Neuronal stem cell (in vitro differentiated cells): ENCODE results near the gene PDCD7.

Experiments used
- DNase-seq: peaks from one replicate; pipeline ENCODE4 v3.0.0-alpha.2; 2013; ENCODE audit warnings: low spot score
- H2AFZ ChIP-seq: one replicate; pipeline ENCODE4 v1.6.1; 2013; ENCODE audit warnings: mild to moderate bottlenecking, low read length, inconsistent platforms
- H2AK5ac ChIP-seq: 2 replicates; pipeline ENCODE4 v1.6.1; 2013; ENCODE audit warnings: low read depth, mild to moderate bottlenecking, inconsistent platforms, low read length, moderate library complexity, mixed read lengths
- H2BK120ac ChIP-seq: 2 replicates; pipeline ENCODE4 v1.6.1; 2013; ENCODE audit warnings: low read depth, mild to moderate bottlenecking, inconsistent platforms, low read length, moderate library complexity, mixed read lengths
- H2BK12ac ChIP-seq: one replicate; pipeline ENCODE4 v1.6.1; 2013; ENCODE audit warnings: low read length, inconsistent platforms
- H2BK15ac ChIP-seq: 2 replicates; pipeline ENCODE4 v1.6.1; 2013; ENCODE audit warnings: mild to moderate bottlenecking, low read length, inconsistent platforms, mixed read lengths
- H2BK5ac ChIP-seq: one replicate; pipeline ENCODE4 v1.6.1; 2013; ENCODE audit warnings: inconsistent platforms, mild to moderate bottlenecking, low read length, moderate library complexity
- H3K14ac ChIP-seq: one replicate; pipeline ENCODE4 v1.6.1; 2013; ENCODE audit warnings: low read length, inconsistent platforms
- H3K18ac ChIP-seq: 2 replicates; pipeline ENCODE4 v1.6.1; 2013; ENCODE audit warnings: low read length, inconsistent platforms
- H3K23ac ChIP-seq: 2 replicates; pipeline ENCODE4 v1.6.1; 2013; ENCODE audit warnings: low read depth, mild to moderate bottlenecking, mixed read lengths, low read length, inconsistent platforms; ENCODE audit not compliant: poor library complexity
- H3K27ac ChIP-seq: replicated peaks from 3 replicates; pipeline ENCODE4 v1.5.1; 2013; ENCODE audit warnings: low read length, inconsistent platforms
- H3K27me3 ChIP-seq, 3 experiments: 2 replicates each; pipeline ENCODE4 v1.6.1; 2013; ENCODE audit warnings: low read length in 3 of 3, mild to moderate bottlenecking in 2 of 3, inconsistent platforms in 1 of 3, low read depth in 1 of 3, mixed read lengths in 1 of 3, moderate library complexity in 1 of 3; ENCODE audit not compliant: control insufficient read depth in 3 of 3, insufficient read depth in 3 of 3
- H3K36me3 ChIP-seq, 2 donors: replicated peaks in 1 of 2; 2 replicates each; pipeline ENCODE4 v1.6.1; 2013; ENCODE audit warnings: low read length in 2 of 2; ENCODE audit not compliant: control insufficient read depth in 2 of 2, insufficient read depth in 2 of 2
- H3K4ac ChIP-seq: 2 replicates; pipeline ENCODE4 v1.6.1; 2013; ENCODE audit warnings: inconsistent platforms, mild to moderate bottlenecking, low read length, moderate library complexity
- H3K4me1 ChIP-seq, 2 donors: 1 replicate in 1 of 2; 2 replicates in 1 of 2; pipeline ENCODE4 v1.6.1; 2013; ENCODE audit warnings: low read length in 2 of 2, low read depth in 1 of 2; ENCODE audit not compliant: control insufficient read depth in 2 of 2, insufficient read depth in 1 of 2
- H3K4me2 ChIP-seq: one replicate; pipeline ENCODE4 v1.6.1; 2013; ENCODE audit warnings: mild to moderate bottlenecking, low read length, inconsistent platforms; ENCODE audit not compliant: insufficient read depth, poor library complexity, severe bottlenecking
- H3K4me3 ChIP-seq, 2 donors: 2 replicates each; pipeline ENCODE4 v1.5.1; 2013; ENCODE audit warnings: low read length in 2 of 2, mild to moderate bottlenecking in 2 of 2, inconsistent platforms in 1 of 2, moderate library complexity in 1 of 2
- H3K79me1 ChIP-seq: one replicate; pipeline ENCODE4 v1.6.1; 2013; ENCODE audit warnings: low read depth, mild to moderate bottlenecking, inconsistent platforms, low read length, moderate library complexity
- H3K9ac ChIP-seq: one replicate; pipeline ENCODE4 v1.6.1; 2013; ENCODE audit warnings: mild to moderate bottlenecking, low read depth, low read length, inconsistent platforms; ENCODE audit not compliant: poor library complexity
- H3K9me3 ChIP-seq, 2 donors: replicated peaks in 1 of 2; 2 replicates each; pipeline versions ENCODE3 to v1.6.1; 2013; ENCODE audit warnings: low read length in 2 of 2, mild to moderate bottlenecking in 2 of 2, inconsistent platforms in 1 of 2, low read depth in 1 of 2, mixed read lengths in 1 of 2, moderate library complexity in 1 of 2; ENCODE audit not compliant: control insufficient read depth in 2 of 2, insufficient read depth in 1 of 2
- H4K8ac ChIP-seq: one replicate; pipeline ENCODE4 v1.6.1; 2013; ENCODE audit warnings: low read depth, mild to moderate bottlenecking, inconsistent platforms, low read length, moderate library complexity
- H4K91ac ChIP-seq: one replicate; pipeline ENCODE4 v1.6.1; 2013; ENCODE audit warnings: low read length, low read depth, mild to moderate bottlenecking, inconsistent platforms; ENCODE audit not compliant: poor library complexity
- WGBS, 2 donors: extraction: QIAGEN DNeasy Blood & Tissue Kit; methylation state at CpG; one replicate each; pipeline ENCODE4 v1.1.7; 2013; ENCODE audit warnings: missing lambda C conversion rate in 2 of 2, mixed read lengths in 1 of 2; ENCODE audit not compliant: insufficient read length in 2 of 2, insufficient replicate concordance in 1 of 2; ENCODE audit errors: extremely low coverage in 2 of 2; 5-methylcytosine and 5-hydroxymethylcytosine counted together

The PDCD7 gene

GRCh38 chr15:65088643-65089021 lies 45.0 kb downstream of the PDCD7 start:
- H3K27ac ChIP-seq: no peak overlapping the region
- peak overlapping the region; percentile 47 for H2BK15ac ChIP-seq
- peak overlapping the region; percentile 37 for H3K9ac ChIP-seq
- peak overlapping the region; percentile 4 for H2AK5ac ChIP-seq
- H3K79me1 ChIP-seq: no peaks in the 10 kb centered on the region
- no peaks in the 10 kb centered on the region for H3K36me3 ChIP-seq
- no peak overlapping the region for H3K23ac ChIP-seq
- peak overlapping the region; percentile 66 for H3K18ac ChIP-seq
- peaks cover 20 to 36% of the 10 kb centered on the region in 2 donors for H3K4me1 ChIP-seq
- no peaks in the 10 kb centered on the region for H3K9me3 ChIP-seq
- no peak overlapping the region for H3K4ac ChIP-seq
- H2AFZ ChIP-seq: no peak overlapping the region
- no peak overlapping the region for H3K14ac ChIP-seq
- H2BK12ac ChIP-seq: no peak overlapping the region
- no peak for DNase-seq
- H4K8ac ChIP-seq: no peak overlapping the region
- H3K27me3 ChIP-seq: peaks cover 0 to 9% (median 7%) of the 10 kb centered on the region in 3 experiments
- no peak overlapping the region for H4K91ac ChIP-seq
- H2BK5ac ChIP-seq: no peak overlapping the region
- no peak overlapping the region for H2BK120ac ChIP-seq
- no CpG with 5 or more reads among the region's 6 CpGs for WGBS, 2 donors
- no peak overlapping the region for H3K4me2 ChIP-seq
- no peak overlapping the region for H3K4me3 ChIP-seq

GRCh38 chr15:65087873-65088642 lies 45.5 kb downstream of the PDCD7 start:
- Histone ChIP-seq H2AFZ (no peak overlapping the region), H3K9ac (peak overlapping the region; percentile 37), H3K9me3 (no peaks in the 10 kb centered on the region), H4K91ac (no peak overlapping the region), H3K18ac (peak overlapping the region; percentile 66), H2BK12ac (no peak overlapping the region), H3K4ac (no peak overlapping the region), H3K27ac (no peak overlapping the region), H3K4me3 (no peak overlapping the region), H2BK15ac (peak overlapping the region; percentile 47), H3K4me2 (no peak overlapping the region), H3K27me3 (peaks cover 0 to 9% (median 7%) of the 10 kb centered on the region in 3 experiments), H2AK5ac (peak overlapping the region; percentile 4), H2BK5ac (no peak overlapping the region), H3K4me1 (peaks cover 25 to 38% of the 10 kb centered on the region in 2 donors), H3K23ac (no peak overlapping the region), H2BK120ac (no peak overlapping the region), H3K14ac (no peak overlapping the region), H3K79me1 (no peaks in the 10 kb centered on the region), H3K36me3 (no peaks in the 10 kb centered on the region), H4K8ac (no peak overlapping the region)
- WGBS, 2 donors: no CpG with 5 or more reads among the region's 13 CpGs
- no peak for DNase-seq

- no peak overlapping the region for H3K9ac ChIP-seq
- no peak overlapping the region for H3K14ac ChIP-seq
- H2BK15ac ChIP-seq: no peak overlapping the region
- H2BK120ac ChIP-seq: no peak overlapping the region
- no peak overlapping the region for H3K4me3 ChIP-seq
- H3K4ac ChIP-seq: no peak overlapping the region
- no peak overlapping the region for H2AFZ ChIP-seq
- DNase-seq: no peak
- H3K9me3 ChIP-seq: no peaks in the 10 kb centered on the region
- H3K4me2 ChIP-seq: no peak overlapping the region
- peak overlapping the region; percentile 14 for H2AK5ac ChIP-seq
- no CpG with 5 or more reads among the region's 3 CpGs for WGBS, 2 donors
- H2BK5ac ChIP-seq: no peak overlapping the region
- H4K91ac ChIP-seq: no peak overlapping the region
- H3K18ac ChIP-seq: no peak overlapping the region
- H3K79me1 ChIP-seq: no peaks in the 10 kb centered on the region
- no peaks in the 10 kb centered on the region for H3K36me3 ChIP-seq
- no peak overlapping the region for H3K23ac ChIP-seq
- H3K27me3 ChIP-seq: peaks cover 0 to 9% (median 7%) of the 10 kb centered on the region in 3 experiments
- H3K4me1 ChIP-seq: peaks cover 31 to 45% of the 10 kb centered on the region in 2 donors
- no peak overlapping the region for H4K8ac ChIP-seq
- H2BK12ac ChIP-seq: no peak overlapping the region
- no peak overlapping the region for H3K27ac ChIP-seq
Measured at GRCh38 chr15:65087411-65087810, 46.2 kb downstream of the PDCD7 start.

- Histone ChIP-seq H4K8ac (no peak overlapping the region), H2BK12ac (peak overlapping the region; percentile 77), H3K36me3 (no peaks in the 10 kb centered on the region), H4K91ac (no peak overlapping the region), H3K4me3 (no peak overlapping the region), H3K27ac (no peak overlapping the region), H3K14ac (no peak overlapping the region), H3K79me1 (no peaks in the 10 kb centered on the region), H3K4ac (no peak overlapping the region), H3K4me2 (no peak overlapping the region), H3K27me3 (peaks cover 0 to 12% (median 7%) of the 10 kb centered on the region in 3 experiments), H3K18ac (peak overlapping the region; percentile 29), H2BK15ac (peak overlapping the region; percentile 76), H3K4me1 (peaks cover 38 to 51% of the 10 kb centered on the region in 2 donors), H3K9me3 (no peaks in the 10 kb centered on the region), H2AFZ (no peak overlapping the region), H2BK120ac (no peak overlapping the region), H2BK5ac (no peak overlapping the region), H2AK5ac (peak overlapping the region; percentile 14), H3K9ac (no peak overlapping the region), H3K23ac (no peak overlapping the region)
- WGBS, 2 donors: no CpG with 5 or more reads among the region's 6 CpGs
- DNase-seq: no peak
Measured at GRCh38 chr15:65086680-65087111, 46.9 kb downstream of the PDCD7 start.
